Measurements from ENCODE around the gene EPHA1. TPM values are rescaled to one million over a fixed set of nuclear protein-coding genes. Genes with fewer than 3 reads are reported as not detected.
A peak's percentile ranks its signal among the peaks of the same experiment; 100 is the strongest.

EPHA1 gene
- total RNA-seq, 1 donor from 2014 or later = 0.20 TPM

- DNase-seq (ENCODE audit: low read depth in 2 of 2) = no peak
Measured at GRCh38 chr7:143352531-143353002, 56.1 kb downstream of the EPHA1 start.

- no peak for DNase-seq (ENCODE audit: low read depth in 2 of 2)
Measured at GRCh38 chr7:143351574-143351973, 57.1 kb downstream of the EPHA1 start.

GRCh38 chr7:143351060-143351459 lies 57.6 kb downstream of the EPHA1 start:
- DNase-seq (ENCODE audit: low read depth in 2 of 2) = no peak

- no peak for DNase-seq (ENCODE audit: low read depth in 2 of 2)
Measured at GRCh38 chr7:143347950-143348349, 60.7 kb downstream of the EPHA1 start.

GRCh38 chr7:143346018-143346417 lies 62.6 kb downstream of the EPHA1 start:
- no peak for DNase-seq (ENCODE audit: low read depth in 2 of 2)

- DNase-seq (ENCODE audit: low read depth in 2 of 2) = peak; percentile 35 to 53
Measured at GRCh38 chr7:143345428-143345900, 63.2 kb downstream of the EPHA1 start.

DNA sequence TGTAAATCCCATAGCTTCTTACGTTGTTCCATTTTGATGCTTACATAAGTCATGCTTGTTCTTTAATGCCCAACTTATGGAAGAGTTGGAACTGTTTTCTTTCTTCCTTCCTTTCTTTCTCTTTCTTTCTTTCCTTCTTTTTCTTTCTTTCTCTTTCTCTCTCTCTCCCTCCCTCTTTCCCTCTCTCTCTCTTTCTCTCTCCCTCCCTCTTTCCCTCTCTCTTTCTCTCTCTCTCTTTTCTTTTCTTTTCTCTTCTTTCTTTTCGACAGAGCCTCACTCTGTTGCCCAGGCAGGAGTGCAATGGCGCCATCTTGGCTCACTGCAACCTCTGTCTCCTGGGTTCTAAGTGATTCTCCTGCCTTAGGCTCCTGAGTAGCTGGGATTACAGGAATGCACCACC lies 65.1 kb downstream of the EPHA1 start:
- DNase-seq (ENCODE audit: low read depth in 2 of 2) = no peak

DNA sequence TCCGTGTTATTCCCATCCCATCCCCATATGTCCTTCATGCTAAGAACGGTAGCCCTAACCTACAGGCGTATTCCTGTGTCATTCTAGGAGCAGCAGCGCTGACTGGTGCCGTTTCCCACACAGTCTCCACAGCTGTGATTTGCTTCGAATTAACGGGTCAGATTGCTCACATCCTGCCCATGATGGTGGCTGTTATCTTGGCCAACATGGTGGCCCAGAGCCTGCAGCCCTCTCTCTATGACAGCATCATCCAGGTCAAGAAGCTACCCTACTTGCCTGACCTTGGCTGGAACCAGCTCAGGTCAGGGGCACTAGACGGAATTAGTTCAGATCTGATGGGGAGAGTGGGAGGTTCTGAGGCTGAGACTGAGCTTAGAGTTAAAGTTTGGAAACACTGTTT lies 66.8 kb downstream of the EPHA1 start:
- no peak for DNase-seq (ENCODE audit: low read depth in 2 of 2)

Other genes with a start within 250 kb of the EPHA1 start
- gene TAS2R39, start 225.4 kb downstream of the EPHA1 start, total RNA-seq = not detected in 2 replicates
- not detected in 2 replicates for gene TAS2R40, start 186.8 kb downstream of the EPHA1 start, total RNA-seq
- gene GSTK1, start 145.4 kb downstream of the EPHA1 start, total RNA-seq = 61.5 and 77.0 TPM in 2 replicates
- gene TMEM139, start 123.9 kb downstream of the EPHA1 start, total RNA-seq = not detected in 2 replicates
- gene CASP2, start 120.5 kb downstream of the EPHA1 start, total RNA-seq = 9.9 and 11.6 TPM in 2 replicates
- not detected in 2 replicates for gene CLCN1, start 92.7 kb downstream of the EPHA1 start, total RNA-seq
- under 0.01 and 0.22 TPM in 2 replicates for gene FAM131B, start 46.1 kb downstream of the EPHA1 start, total RNA-seq
- gene ZYX, start 27.5 kb downstream of the EPHA1 start, total RNA-seq = 12.0 and 13.9 TPM in 2 replicates
- not detected in 2 replicates for gene TAS2R60, start 34.6 kb upstream of the EPHA1 start, total RNA-seq
- gene TAS2R41, start 69.0 kb upstream of the EPHA1 start, total RNA-seq = not detected in 2 replicates
- gene CTAGE15, start 162.9 kb upstream of the EPHA1 start, total RNA-seq = not detected in 2 replicates
- gene TCAF2, start 212.1 kb upstream of the EPHA1 start, total RNA-seq = 3.0 and 4.8 TPM in 2 replicates

All from lung microvascular endothelial cell (primary cell).